ENCODE results near the gene ZNRF3.
"Not testable (repeated sequence)": the region's sequence is repeated elsewhere in the genome, so short reads cannot be mapped to it uniquely, and the experiment has no call there.

ZNRF3 gene

DNA sequence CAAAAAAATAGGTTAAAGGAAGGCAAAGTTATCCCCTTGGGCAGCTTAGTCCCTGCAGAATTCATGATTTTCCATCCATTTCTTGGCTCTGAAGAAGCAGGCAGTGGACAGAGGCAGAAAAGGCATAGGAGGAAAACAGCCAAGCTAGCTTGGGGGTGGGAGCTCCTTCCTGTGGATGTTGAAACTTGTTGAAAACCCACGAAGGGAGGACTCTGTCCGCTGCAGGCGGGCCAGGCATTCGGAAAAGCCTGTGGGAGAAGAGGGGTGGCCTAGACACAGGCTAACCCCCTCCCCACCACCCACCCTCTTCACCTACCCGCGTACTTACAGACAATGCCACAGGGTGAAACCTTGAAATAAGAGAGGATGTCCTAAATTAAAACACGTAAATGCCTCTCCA is 106.1 kb downstream of the ZNRF3 start:
- DNase-seq = no peak

DNA sequence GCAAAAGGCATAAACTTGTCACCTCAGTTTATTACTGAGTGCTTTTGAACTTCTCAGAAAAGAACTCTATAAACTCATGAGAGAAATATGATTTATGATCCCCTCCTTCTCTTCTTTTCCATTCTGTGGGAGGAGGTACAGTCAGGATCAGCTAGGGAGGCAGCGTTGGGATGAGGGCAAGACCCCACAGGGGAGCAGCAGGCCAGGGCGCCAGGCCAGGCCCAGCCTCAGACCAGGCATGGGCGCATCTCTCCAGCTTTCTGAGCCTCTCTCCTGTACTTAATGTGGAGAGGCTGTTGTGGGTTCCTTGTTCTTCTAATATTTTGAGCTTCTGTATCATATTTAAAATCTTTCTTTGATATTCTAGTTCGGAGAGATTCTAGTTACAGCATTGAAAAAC is 106.5 kb downstream of the ZNRF3 start:
- DNase-seq = no peak

DNA sequence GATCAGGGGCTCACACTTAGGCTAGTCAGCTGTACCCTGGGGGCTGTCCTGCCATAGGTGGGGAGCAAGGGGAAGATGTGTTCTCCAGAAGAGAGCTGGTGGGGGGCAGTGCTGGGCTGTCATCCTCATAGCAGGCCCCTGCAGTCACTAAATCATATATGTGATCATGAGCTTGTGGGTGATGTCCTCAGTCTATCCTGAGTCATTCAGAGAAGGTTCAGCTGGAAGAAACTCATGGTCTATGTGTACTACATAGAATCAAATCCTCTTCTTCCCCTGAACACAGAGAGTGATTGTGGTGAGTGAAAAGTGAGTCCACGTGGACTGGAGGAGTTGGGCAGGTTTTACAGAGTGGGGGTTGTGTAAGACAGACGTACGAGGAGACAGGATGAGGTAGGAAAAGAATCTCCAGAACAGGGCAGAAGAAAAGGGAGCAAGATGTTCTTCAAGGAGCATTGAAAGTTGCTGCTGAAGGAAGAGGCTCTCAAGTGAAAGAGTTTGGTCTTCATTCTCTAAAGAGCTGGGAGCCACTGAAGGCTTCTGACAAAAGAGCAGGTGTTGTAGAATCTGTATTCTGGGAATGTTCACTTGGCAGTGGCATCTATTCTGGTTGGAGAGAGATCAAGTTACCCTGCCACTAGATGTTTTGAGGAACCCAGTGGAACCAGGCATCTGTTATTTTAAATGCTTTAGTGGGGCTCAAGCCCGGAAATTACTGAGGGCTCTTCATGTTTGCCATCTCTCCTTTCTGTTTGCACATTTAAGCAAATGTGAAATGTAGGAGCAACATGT is 109.4 kb downstream of the ZNRF3 start:
- no peak for DNase-seq

DNA sequence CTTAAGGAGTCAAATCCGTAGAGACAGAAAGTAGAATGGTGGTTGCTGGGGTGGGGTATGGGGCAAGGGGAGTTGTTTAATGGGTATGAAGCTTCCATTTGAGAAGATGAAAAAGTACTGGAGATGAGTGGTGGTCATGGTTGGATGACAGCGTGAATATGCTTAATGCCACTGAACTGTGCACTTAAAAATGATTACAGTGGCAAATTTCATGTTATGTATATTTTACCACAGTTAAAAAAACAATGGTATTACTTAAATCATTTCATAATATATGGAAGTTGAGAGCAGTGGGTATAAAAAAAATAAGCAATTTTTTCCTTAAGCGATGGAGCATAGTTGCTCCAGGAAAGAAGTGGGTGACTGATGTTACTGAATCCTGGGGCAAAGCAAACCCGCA is 111.2 kb downstream of the ZNRF3 start:
- no peak for DNase-seq

DNA sequence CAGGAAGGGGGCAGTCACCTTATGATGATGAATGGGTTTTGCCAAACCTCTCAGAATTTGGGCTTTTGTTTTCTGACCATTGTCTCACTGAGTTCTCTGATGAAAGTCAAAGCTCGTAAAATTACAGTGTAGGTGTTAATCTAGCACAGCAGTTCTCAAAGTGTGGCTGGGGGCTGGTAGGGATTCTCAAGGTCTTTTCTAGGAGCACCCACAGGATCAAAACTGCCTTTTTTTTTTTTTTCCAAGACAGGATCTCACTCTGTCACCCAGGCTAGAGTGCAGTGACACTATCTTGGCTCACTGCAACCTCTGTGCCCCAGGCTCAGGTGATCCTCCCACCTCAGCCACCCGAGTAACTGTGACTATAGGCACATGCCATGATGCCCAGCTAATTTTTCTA is 112.2 kb downstream of the ZNRF3 start:
- DNase-seq = no peak

DNA sequence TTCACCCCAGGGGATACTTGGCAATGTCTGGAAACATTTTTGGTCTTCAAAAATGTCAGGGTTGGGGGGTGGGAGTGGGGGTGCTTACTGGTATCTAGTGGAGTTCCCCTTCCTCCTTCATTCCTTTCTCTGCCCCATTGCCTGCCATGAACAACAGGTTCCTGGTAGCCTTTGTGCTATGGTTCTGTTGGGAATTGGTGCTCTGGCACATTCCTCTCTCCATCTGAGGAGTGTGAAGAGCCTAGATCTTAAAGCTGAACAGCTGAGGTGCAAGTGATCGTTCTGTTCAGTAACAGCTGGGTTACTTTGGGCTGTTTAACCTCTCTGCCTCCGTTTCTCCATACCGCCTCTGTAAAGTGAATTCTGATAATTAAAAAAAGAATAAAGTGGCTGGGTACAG is 114.0 kb downstream of the ZNRF3 start:
- DNase-seq = no peak

DNA sequence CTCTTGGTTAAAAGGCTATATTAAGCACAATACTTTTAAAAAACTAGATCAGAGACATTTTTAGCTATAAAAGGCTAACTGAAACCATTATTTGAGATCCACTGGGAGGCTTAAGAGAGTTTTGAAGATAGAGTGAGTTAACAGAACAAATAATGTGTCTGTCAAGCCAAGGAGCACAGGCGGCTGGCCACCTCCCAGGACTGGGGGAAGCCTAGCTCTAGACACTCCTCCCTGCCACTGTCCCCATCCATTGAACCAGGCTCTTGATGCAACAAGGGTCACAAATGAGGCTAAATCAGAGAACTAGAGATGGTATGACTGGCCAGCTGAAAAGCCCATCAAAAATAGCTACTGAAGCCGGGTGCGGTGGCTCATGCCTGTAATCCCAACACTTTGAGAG is 115.3 kb downstream of the ZNRF3 start:
- DNase-seq = no peak

DNA sequence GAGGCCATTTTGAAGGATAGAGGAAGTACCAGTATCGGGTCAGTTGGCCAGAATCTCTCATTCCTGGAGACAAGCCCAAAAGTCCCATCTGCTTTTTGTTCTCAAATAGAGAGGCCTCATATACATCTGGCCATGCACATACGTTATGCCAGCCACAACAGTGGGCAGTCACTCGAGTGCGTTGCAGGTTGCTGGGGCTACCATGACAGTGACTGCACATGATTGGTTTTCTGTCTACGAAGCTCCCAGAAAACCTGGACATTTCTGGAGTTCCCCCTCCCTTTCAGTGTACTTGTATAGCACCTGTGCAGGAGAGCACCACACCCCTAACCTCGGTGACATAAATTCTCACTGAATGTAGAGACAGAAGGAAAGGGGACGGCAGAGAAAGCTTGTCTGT is 116.1 kb downstream of the ZNRF3 start:
- no peak for DNase-seq

DNA sequence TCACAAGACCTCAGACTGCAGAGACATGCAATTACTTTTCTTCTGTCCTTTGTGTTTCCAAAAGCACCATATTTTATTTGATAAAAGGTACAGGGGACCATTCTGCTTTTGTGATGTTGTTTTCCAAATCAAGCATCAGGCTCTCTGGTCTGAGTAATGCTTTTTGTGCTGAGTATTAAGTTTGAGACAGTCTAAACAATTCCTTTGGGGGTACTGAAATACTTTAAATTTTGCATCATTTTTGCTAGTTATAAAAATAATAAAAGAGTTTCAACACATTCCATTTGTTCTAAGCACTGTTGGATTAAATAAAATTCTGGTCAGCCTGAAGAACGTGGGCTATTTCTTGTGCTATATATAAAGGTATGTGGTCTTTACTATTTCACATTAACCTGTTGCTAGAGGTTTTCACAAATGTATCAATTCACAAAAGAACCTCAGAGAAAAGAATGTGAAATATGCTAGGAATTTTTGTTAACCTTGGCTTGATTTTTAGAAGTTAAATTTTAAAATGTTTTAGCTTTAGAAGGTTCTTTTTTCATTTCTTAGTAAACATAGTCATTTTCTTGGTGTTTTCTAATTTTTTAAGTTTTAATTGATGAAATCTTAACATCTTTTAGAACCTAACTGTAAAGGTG is 116.7 kb downstream of the ZNRF3 start:
- DNase-seq = no peak

DNA sequence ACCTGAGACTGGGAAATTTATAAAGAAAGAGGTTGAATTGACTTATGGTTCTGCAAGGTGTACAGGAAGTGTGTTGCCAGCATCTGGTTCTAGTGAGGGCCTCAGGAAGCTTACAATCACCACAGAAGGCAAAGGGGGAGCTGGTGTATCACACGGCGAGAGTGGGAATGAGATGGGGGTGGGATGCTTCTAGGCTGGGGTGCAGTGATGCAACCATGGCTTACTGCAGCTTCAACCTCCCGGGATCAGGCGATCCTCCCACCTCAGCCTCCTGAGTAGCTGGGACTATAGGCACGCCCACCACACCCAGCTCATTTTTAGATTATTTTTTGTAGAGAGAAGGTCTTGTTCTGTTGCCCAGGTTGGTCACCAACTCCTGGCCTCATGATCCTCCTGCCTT is 117.3 kb downstream of the ZNRF3 start:
- no peak for DNase-seq

DNA sequence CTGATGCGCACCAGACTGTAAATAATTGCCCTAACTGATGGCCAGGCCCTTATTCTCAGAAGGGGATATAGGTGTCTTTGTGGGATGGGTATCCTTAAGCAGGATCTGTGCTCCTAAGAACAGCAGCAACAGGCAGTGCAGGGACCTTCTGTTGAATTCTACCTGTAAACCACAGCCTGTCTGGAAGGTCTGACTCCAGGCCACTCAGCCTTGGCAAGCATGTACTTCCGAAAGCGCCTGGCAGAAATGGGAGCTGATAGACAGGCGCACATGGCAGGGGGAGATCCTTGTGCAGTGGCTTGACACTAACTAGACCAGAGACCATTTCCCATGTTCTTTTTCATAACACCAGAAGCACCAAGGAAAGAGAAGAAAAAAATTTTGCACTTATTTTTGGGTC is 119.2 kb downstream of the ZNRF3 start:
- no peak for DNase-seq

DNA sequence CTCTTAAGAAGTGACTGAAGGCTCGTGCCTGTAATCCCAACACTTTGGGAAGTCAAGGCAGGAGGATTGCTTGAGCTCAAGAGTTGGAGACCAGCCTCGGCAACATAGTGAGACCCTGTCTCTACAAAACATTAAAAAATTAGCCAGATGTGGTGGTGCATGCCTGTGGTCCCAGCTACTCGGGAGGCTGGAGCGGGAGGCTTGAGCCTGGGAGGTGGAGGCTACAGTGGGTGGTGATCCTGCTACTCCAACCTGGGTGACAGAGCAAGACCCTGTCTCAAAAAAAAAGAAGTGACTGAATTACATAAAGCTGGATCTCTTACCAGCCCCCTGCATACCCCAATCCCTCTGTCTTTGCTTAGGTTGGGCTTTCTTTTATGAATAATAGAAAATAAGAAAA is 120.2 kb downstream of the ZNRF3 start:
- DNase-seq = no peak

DNA sequence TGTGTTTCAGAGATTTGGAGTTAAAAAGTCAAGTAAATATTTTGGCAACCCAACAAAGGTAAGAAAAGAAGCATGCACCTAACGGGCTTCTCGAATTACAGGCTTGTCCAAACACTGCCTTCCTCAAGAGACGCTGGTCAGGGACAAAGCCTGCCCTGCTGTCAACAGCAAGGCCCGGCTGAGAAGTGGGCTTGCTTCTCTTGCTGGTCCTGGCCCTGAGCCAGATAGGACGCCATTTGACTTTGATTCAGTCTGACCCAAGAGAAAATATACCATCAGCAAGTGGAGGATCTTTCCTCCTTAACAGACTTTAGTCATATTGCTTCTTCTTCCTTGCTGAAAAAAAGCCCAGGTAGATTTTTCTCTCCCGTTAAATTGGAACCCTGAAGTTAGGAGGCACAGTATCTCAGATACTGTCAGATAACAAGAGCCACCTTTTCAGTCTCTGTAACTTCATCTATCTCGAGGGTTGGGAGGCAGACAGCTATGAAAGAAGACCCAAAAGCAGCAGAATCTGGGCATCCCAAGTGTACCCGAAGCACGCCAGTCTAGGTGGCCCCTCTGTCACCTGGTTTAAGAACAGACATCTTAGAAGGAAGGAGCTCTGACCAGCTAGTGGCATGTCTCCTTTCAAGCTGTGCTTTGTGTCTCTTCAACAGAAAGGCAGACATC is 120.7 kb downstream of the ZNRF3 start:
- DNase-seq = no peak

DNA sequence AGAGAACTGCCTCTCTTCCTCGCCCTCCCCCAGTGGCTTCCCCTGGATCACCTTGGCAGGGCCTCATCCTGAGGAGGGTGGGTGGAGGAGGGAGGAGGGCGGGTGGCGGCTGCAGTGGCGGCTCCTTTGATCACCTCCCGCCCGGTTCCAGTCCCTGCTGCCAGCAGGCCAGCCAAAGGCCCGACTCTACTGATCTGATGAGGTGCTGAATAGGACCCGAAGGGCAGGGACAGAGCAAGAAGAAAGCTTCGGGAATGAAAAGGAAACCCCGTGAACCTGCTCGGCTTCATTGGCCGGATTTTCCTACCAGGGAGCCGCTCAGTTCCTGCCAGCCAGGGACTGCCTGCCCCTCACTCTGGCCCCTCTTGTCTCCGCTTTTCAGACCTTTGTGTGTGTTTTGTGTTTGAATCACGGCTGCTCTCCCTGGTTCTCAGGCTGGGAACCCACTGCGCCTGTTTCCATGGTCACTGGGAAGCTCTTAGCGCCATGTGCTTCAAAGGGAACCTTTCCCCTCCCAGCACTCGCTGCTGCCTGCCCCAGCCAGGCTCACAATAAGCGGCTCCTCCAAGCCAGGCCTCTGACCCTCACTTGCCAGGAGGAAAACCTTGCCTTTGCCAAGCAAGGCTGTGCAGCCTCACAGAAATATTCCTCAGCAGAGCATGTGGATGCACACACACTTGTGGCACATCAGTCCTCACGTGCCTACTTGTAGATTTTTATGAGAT is 121.4 kb downstream of the ZNRF3 start:
- peak; percentile 52 for DNase-seq

DNA sequence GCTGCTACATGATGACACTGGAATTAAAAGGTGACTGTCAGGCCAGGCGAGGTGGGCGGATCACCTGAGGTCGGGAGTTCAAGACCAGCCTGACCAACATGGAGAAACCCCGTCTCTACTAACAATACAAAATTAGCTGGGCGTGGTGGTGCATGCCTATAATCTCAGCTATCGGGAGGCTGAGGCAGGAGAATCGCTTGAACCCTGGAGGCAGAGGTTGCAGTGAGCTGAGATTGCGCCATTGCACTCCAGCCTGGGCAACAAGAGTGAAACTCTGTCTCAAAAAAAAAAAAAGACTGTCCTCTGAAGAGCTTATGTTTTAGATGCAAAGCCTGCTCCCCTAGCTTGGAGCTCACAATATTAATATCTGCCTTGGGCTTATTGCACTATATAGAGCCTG is 122.4 kb downstream of the ZNRF3 start:
- not testable (repeated sequence) for DNase-seq

DNA sequence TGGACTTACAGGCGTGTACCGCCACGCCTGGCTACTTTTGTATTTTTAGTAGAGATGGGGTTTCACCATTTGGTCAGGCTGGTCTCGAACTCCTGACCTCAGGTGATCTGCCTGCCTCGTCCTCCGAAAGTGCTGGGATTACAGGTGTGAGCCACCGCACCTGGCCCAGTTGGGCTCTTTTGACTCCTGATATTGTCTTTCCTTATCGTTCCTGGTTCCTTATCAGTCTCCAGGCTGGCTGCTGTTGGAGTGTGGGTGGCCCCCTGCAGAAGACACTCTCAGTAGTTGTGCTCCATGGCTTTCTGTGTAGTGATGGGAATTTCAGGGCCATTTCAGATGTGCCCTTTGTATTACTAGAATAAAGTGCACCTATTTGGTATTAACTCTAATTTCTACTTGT is 123.0 kb downstream of the ZNRF3 start:
- no peak for DNase-seq

DNA sequence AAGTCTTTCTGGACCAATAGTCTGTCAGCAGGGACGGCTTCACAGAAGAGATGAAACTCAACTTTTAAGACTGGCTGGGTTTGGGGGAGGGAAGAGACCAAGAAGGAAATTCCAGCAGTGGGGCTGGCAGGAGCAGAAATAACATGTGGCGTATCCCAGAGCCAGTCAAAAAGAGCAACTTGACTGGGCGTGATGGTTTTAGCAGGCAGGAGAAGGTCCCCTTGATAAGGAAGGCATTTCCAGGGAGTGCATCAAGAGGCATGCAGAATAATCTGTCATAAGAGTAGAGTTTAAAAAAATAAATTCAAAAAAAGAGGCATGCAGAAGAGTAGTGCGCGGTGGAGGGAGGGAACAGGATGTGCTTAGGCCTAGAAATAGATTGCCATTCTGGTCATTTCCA is 125.8 kb downstream of the ZNRF3 start:
- DNase-seq = no peak

DNA sequence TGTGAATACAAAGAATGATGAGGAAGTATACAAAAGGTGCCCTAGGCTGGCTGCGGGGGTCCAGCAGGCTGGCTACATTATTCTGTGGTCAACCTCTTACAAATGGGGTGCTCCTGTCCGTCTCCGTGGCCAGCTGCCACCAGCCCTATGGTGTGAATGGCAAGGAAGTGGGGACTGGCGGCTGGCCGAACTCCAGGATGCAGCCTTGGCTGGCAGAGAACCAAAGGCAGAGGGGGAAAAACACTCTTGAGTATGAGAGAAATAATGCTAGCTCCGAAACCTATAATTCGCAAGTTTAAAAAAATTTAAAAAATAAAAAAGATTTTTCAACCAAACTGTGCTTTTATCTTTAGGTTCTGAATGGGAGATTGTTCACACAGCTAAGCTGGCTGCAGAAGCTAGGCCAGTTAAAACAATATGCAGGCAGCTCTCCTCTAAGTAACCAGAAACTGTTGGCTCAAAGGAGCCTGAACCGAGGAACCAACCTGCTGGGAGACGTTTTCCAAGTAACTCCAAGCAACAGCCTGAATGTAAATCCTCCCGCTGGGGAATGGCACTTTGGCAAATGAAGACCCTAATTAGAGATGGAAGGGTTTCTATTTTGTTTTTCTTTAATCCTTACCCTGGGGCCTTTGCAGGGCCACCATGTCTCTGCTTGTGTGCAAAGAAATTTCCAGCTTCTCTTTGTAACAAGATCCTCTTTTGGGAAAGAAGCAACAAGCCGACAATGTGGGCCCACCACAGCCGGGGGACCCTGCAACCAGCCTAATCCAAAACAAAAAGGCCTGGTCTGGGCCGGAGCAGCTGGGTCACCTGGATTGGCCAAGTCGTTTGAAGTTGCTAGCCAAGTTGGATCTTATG is 128.1 kb downstream of the ZNRF3 start:
- peak; percentile 56 for DNase-seq

DNA sequence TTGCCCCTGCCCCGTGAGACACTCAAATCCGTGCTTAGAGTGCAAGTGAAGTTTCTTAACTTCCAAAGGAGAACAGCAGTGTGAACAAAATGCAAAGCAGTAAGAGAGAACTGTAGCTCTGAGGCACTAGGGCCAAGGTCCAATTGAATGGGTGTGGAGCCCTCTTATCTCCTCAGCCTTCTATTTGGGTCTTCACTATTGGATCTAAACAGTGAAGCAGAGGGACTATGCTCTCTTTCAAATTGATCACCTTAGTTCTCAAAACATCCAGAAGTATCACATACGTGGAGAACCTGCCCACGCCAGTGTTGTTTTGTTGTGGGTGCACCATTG is 128.7 kb downstream of the ZNRF3 start:
- no peak for DNase-seq

DNA sequence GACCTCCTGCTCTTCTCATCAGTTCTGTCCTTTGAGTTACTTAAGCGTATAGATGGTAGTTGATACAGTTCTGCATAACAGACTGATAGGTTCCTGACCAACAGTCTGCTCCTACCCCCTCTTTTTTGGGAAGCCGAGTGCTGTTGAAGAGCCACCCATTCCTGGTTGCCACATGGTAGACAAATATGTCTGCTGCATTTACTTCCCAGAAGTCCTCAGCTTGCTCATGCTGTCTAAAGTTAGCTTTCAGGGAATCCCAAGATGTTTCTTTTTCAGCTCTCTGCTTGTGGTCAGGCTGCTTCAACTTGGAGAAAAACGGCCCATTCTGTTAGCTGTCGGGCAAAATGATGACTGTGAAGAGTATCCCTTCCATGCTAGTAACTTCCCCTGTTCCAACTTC is 129.6 kb downstream of the ZNRF3 start:
- no peak for DNase-seq

DNA sequence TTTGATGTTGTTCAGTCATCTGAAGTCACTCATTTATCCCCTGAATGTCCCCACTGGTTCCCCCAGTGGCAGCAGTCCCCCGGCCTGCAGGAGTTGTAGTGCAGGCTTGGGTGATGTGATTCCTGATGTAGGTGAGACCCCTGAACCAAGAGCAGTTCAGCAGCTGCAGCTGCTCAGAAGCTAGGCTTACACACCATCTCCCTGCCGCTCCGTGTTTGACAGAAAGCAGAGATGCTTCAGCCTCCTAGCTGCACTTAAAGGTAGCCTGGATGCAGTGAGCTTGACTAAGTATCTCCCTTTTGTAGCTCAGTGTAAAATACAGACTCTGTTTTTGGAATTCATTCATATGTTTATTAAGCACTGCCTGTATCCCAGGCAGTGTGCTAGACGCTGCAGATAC is 130.9 kb downstream of the ZNRF3 start:
- DNase-seq = no peak

DNA sequence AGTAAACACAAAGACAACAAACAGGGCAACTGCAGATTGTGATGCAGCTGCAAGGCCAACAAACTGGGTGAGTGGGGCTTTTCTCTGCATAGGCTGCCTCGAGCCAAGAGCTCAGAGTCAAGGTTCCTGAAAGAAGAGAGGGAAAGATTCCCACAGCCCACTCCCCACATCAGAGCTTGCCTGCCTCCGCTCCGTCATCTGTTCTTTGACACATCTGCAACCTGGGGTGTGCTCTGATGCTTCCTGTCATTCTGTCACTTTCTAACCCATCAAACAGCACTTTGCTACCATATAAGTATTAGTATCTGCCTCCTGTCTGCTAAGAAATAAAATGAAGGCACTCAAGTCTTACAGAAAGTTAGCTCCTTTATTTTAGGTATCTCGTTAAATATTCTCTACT is 131.4 kb downstream of the ZNRF3 start:
- no peak for DNase-seq
